Left lung (tissue), 10 donors: ENCODE measurements around the gene SAAL1. TPM values are rescaled to one million over a fixed set of nuclear protein-coding genes. Genes with fewer than 3 reads are reported as not detected.
A peak's percentile ranks its signal among the peaks of the same experiment; 100 is the strongest.

Experiments used
- ATAC-seq: fragments of 200-7000 bp; cut with Tn5 transposase; one replicate; pipeline ENCODE4 v1.9.1; 2020; ENCODE audit warnings: moderate library complexity
- DNase-seq, 4 donors: peaks; one replicate each; pipeline ENCODE4 v3.0.0-alpha.2; 2013 to 2020
- H3K27ac ChIP-seq, 2 donors: fragments of 200-600 bp; sonication (generic) in 1 of 2; one replicate each; pipeline versions ENCODE4 v1.5.0 to v1.8.0; 2020 to 2021
- H3K27me3 ChIP-seq, 2 donors: fragments of 200-600 bp; sonication (generic) in 1 of 2; one replicate each; pipeline versions ENCODE4 v1.5.0 to v1.8.0; 2020 to 2021
- H3K36me3 ChIP-seq, 2 donors: fragments of 200-600 bp; sonication (generic) in 1 of 2; one replicate each; pipeline versions ENCODE4 v1.5.0 to v1.8.0; 2020 to 2021
- H3K4me1 ChIP-seq, 2 donors: fragments of 200-600 bp; one replicate each; pipeline ENCODE4 v1.8.0; 2021
- H3K4me3 ChIP-seq, 2 donors: fragments of 200-600 bp; sonication (generic) in 1 of 2; one replicate each; pipeline versions ENCODE4 v1.5.0 to v1.8.0; 2020 to 2021; ENCODE audit warnings: mild to moderate bottlenecking in 1 of 2
- H3K9me3 ChIP-seq, 2 donors: fragments of 200-600 bp; sonication (generic) in 1 of 2; one replicate each; pipeline versions ENCODE4 v1.5.0 to v1.8.0; 2020 to 2021
- CTCF ChIP-seq, 2 donors: fragments of 200-600 bp; sonication (generic) in 1 of 2; IDR thresholded peaks; one replicate each; pipeline versions ENCODE4 v1.5.0 to v1.8.0; 2021; ENCODE audit warnings: antibody characterized with exemption in 2 of 2
- intact Hi-C, 2 donors: fragments of 100-400 bp; cut with DNase I; formaldehyde crosslinking; loops; one replicate each; pipeline versions ENCODE4 v1.11.2 to v1.14.2; 2022
- polyA plus RNA-seq, 6 donors: library from polyadenylated mRNA; unstranded; fragments of 120-200 nt; gene quantifications; one replicate each; pipeline ENCODE4 v1.2.1, GENCODE V29; 2013; ENCODE audit not compliant: insufficient read length in 6 of 6
- total RNA-seq, 2 donors: library from RNA; stranded (reverse); fragmentation: NEBNext Ultra II Directional; extraction: Animal tissue kit (Norgen Biotek cat#: 25700); gene quantifications; one replicate each; pipeline ENCODE4 v1.2.1, GENCODE V29; 2021
- donor health status: DM: no; HTN: yes; CAD: no.
- donor health status: DM: no; HTN: no; CAD: no.

The SAAL1 gene
- total and polyA plus RNA-seq, 8 donors, result 9.5 to 48.3 (median 35.7) TPM

- H3K27me3 ChIP-seq, result peaks cover 0 to 20% of the 10 kb centered on the region in 2 donors
- ATAC-seq (peak; percentile 98), DNase-seq (peak in 3 of 4 donors; percentile 26 to 69 (median 39))
- TF ChIP-seq CTCF (IDR thresholded peaks at IDR 0.05), result peak; percentile 85 to 86
- no peaks in the 10 kb centered on the region for H3K4me1 ChIP-seq
- no peak overlapping the region for H3K4me3 ChIP-seq
- H3K27ac ChIP-seq, result no peak overlapping the region
- H3K9me3 ChIP-seq, result no peaks in the 10 kb centered on the region
- intact Hi-C loops, result no loop called here
- no peaks in the 10 kb centered on the region for H3K36me3 ChIP-seq
Measured at GRCh38 chr11:18115360-18116127, 9.7 kb upstream of the SAAL1 start.

GRCh38 chr11:18111005-18111404 is 5.1 kb upstream of the SAAL1 start:
- ATAC-seq (no peak), DNase-seq (no peak)
- H3K4me3 ChIP-seq, result no peak overlapping the region
- peaks cover 0 to 31% of the 10 kb centered on the region in 2 donors for H3K27me3 ChIP-seq
- H3K9me3 ChIP-seq, result no peaks in the 10 kb centered on the region
- no peak overlapping the region for H3K27ac ChIP-seq
- H3K4me1 ChIP-seq, result peaks cover 4 to 5% of the 10 kb centered on the region in 2 donors
- TF ChIP-seq CTCF (IDR thresholded peaks at IDR 0.05), result no peak
- intact Hi-C loops, result no loop called here
- no peaks in the 10 kb centered on the region for H3K36me3 ChIP-seq

- peaks cover 14 to 15% of the 10 kb centered on the region in 2 donors for H3K4me1 ChIP-seq
- H3K4me3 ChIP-seq, result no peak overlapping the region
- no peak for ATAC-seq
- no peak for DNase-seq
- TF ChIP-seq CTCF (IDR thresholded peaks at IDR 0.05), result no peak
- no peaks in the 10 kb centered on the region for H3K9me3 ChIP-seq
- intact Hi-C loops, result loop anchor here in 1 of 2 donors (10.0 kb wide), 1 partner anchor 93 kb away; the partner anchor contains the start of gene SERGEF
- H3K27me3 ChIP-seq, result peaks cover 0 to 20% of the 10 kb centered on the region in 2 donors
- no peak overlapping the region for H3K27ac ChIP-seq
- peaks cover 0 to 3% of the 10 kb centered on the region in 2 donors for H3K36me3 ChIP-seq
Measured at GRCh38 chr11:18108254-18108653, 2.4 kb upstream of the SAAL1 start.

GRCh38 chr11:18106688-18107087 is 806 bp upstream of the SAAL1 start:
- Histone ChIP-seq H3K36me3 (peaks cover 0 to 18% of the 10 kb centered on the region in 2 donors), H3K4me1 (peaks cover 14 to 15% of the 10 kb centered on the region in 2 donors), H3K27me3 (peaks cover 0 to 15% of the 10 kb centered on the region in 2 donors), H3K9me3 (no peaks in the 10 kb centered on the region), H3K27ac (no peak overlapping the region), H3K4me3 (no peak overlapping the region)
- DNase-seq (no peak), ATAC-seq (no peak)
- TF ChIP-seq CTCF (IDR thresholded peaks at IDR 0.05), result no peak
- intact Hi-C loops, result loop anchor here in 1 of 2 donors (10.0 kb wide), 1 partner anchor 92 kb away; the partner anchor contains the start of gene SERGEF

- H3K27me3 ChIP-seq, result peaks cover 0 to 8% of the 10 kb centered on the region in 2 donors
- intact Hi-C loops, result loop anchor here in 1 of 2 donors (10.0 kb wide), 1 partner anchor 90 kb away; the partner anchor contains the start of gene SERGEF
- peaks cover 14 to 15% of the 10 kb centered on the region in 2 donors for H3K4me1 ChIP-seq
- peaks cover 0 to 24% of the 10 kb centered on the region in 2 donors for H3K36me3 ChIP-seq
- peak overlapping the region in 1 of 2 donors; percentile 48 for H3K27ac ChIP-seq
- peak in 1 of 4 donors; percentile 1 for DNase-seq
- ATAC-seq, result no peak
- no peak for TF ChIP-seq CTCF (IDR thresholded peaks at IDR 0.05)
- H3K9me3 ChIP-seq, result no peaks in the 10 kb centered on the region
- H3K4me3 ChIP-seq, result peak overlapping the region; percentile 84 to 98
Measured at GRCh38 chr11:18105086-18105801, 638 bp downstream of the SAAL1 start.
